HTR-8/SVneo (cell line): ENCODE results near the gene SCRG1.

Source experiments
- DNase-seq: peaks from one replicate; pipeline ENCODE4 v3.0.0; 2011; ENCODE audit warnings: low spot score, mixed read lengths; ENCODE audit not compliant: insufficient read length
- FAIRE-seq: peaks from 2 replicates; lab custom pipeline; 2011; peaks lifted over from hg19 to GRCh38; lab: Jason Lieb, UNC

The SCRG1 gene

DNA sequence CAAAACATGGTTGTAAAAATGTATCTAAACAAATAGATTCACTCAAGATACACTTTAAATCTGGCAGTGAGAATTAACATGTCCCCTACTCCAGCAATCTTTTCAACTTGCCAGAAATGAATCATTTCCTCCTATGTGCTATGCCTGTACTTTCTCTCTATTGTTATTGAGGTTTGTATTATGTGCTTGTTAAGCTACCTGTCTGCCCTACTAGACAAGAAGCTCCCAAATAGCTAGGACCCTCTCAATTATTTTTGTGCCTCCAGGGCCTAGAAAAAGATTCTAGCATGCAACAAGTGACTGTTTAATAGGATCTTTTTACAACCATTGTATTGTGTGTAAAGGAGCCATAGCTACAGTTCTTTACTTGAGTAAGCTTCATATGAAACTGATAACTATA lies 31.6 kb downstream of the SCRG1 start:
- FAIRE-seq (no peak), DNase-seq (no peak)

DNA sequence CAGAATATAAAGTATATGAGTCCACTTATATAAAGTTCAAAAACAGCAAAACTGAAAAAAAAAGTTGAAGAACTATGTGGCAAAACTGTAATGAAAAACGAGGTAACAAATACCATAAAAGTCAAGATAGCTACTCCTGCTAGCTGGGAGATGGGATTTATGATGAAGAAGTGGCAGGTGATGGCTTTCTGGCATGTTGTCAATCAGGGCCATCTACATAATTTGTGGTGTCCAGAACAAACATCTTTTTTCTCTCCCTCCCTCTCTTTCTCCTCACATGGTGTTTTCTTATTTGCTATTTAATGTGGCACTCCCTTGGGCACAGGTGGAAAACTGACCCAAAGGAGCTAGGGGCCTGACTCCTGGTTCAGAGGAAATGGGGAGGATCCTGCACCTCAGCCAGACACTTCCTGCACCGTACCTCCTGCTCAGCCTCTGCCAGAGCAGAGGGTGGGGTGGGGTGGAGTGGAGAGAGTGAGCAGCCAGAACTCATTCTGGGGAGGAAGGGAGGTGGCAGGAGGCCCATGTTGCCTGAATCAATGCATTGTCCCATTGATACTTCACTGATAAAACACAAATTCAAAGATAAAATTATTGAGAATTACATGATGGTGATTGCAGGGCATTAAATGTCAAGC lies 33.4 kb downstream of the SCRG1 start:
- no peak for DNase-seq

DNA sequence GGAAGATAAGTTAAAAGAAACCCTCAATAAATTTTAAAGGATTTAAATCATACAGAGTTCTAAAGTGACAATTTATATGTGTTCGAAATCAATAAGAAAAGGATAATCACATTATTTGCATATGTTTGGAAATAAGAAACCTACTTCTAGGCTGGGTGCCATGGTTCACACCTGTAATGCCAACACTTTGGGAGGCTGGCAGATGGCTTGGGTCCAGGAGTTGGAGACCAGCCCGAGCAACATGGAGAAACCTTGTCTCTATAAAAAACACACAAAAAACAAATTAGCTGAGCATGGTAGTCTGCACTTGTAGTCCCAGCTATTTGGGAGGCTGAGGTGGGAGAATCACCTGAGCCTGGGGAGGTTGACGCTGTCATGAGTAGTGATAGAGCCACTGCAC lies 36.2 kb downstream of the SCRG1 start:
- DNase-seq: no peak
- FAIRE-seq: no peak

More for the DNA sequence above, 33.4 kb downstream of the SCRG1 start:
- FAIRE-seq: no peak

DNA sequence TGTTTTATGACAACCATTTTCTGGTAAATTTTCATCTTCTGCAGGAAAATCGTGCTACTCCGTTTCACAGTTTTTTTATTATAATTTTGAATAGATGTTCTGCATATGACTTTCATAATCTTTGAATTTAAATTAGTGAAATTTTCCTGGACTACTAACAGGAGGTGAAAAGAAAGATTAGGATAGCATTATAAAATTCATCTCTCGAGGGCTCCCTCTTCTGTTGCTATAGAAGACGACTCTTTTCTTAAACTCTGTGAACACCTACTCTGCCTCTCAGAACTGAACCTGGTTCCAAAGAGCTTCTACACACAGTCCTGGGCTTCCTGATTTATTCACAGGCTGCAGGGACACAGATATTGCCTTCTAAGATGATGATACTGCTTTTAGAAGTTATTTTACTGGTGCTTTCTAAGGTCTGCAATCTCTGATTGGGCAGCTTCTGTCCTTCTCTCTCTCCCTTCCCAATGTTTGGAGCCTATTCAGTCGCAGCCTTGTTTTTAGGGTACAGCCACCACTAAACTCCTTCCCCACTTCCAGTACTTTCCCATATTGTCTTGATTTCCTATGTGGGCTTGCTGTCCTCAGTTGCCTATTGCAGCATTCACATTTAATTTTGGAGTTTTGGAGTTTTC lies 38.2 kb downstream of the SCRG1 start:
- FAIRE-seq (no peak), DNase-seq (peak; percentile 19)

DNA sequence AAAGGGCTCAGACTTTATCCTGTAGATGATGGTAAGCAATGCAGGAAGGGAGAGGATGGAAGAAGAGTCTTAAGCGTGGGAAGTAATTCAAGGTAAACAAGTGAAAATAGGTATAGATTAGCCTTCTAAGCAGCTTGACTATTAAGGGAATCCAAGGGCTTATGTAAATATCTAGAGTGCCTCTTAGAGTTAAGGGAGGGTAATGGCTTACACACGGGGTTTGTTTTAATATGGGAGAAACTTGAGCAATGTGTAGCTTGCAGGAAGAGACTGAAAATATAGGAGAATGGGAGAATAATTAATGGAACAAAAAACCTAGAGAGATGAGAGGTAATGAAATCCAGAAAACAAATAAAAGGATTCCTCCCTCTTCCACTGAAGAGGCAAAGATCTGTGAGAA lies 41.0 kb downstream of the SCRG1 start:
- FAIRE-seq (no peak), DNase-seq (no peak)

DNA sequence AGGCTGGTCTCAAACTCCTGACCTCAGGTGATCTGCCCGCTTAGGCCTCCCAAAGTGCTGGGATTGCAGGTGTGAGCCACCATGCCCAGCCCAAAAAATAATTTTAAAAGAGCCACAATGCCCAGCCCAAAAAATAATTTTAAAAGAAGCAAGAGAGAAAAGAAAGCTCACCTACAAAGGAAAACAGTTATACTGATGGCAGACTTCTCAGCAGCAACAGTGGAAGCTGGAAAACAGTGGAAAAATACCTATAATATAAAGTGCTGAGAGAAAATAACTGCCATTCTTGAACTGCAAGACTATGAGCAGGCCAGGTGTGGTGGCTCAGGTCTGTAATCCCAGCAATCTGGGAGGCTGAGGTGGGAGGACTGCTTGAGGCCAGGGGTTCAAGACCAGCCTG lies 51.4 kb downstream of the SCRG1 start:
- FAIRE-seq (peak; percentile 33), DNase-seq (no peak)

DNA sequence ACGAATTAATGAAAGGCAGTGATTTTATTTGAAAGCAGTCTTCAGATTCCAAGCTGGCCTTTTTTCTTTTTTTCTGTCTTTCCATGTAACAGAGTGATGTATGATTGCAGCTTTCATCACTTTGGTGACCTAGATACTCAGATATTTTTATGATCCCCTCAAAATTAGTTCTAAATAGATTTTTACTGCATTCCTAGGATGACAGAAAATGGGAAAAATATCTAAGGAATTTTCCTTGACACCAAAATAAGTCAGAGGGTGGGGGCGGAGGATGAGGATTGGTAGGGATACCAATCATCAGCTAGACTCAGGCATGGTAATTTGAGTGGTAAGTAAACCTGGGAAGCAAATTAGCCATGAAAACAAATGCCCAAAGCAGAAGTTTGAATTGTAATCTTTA lies 52.8 kb downstream of the SCRG1 start:
- FAIRE-seq (peak; percentile 86), DNase-seq (peak; percentile 68)

DNA sequence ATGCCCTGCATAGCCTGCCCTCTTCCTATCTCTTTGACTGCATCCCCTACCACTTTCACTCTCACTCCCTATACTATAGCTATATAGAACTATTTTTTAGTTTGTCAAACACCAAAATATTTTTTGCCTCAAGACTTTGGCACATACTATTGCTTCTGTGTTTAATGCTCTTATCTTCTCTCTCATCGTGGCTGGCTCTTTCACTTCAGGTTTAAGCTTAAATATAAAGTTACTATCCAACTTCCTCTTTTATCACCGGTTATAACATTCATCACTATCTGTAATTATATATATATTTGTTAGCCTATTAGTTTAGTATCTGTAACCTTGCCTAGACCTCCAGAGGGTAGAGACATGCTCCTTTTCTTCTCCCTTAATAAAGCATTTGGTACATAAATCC lies 53.3 kb downstream of the SCRG1 start:
- FAIRE-seq (no peak), DNase-seq (no peak)

DNA sequence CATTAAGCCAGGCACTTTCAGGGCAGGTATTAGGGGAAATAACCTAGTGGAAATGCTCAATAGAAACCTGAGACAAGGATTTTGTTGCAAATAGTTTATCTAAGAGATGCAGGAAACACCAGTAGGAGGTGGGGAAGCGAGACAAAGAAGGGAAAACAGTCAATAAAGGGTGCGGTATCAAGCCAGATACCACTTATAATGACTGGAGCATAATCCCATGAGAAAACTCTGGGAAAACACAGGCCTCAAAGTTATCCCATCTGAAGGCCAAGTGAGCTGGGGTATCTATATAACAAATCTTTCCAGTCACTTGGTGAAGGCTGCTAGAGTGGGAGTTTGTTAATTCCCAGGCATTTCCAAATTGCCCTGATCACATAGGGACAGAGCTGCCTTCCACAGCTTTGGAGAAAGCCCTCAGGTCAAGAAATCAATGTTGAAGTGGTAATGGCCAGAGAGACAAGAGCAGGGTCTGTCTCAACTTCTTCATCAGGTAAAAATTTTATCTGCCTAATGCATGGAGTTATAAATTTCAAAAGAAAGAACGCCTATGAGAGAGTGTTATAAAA lies 55.0 kb downstream of the SCRG1 start:
- DNase-seq: no peak
- no peak for FAIRE-seq

DNA sequence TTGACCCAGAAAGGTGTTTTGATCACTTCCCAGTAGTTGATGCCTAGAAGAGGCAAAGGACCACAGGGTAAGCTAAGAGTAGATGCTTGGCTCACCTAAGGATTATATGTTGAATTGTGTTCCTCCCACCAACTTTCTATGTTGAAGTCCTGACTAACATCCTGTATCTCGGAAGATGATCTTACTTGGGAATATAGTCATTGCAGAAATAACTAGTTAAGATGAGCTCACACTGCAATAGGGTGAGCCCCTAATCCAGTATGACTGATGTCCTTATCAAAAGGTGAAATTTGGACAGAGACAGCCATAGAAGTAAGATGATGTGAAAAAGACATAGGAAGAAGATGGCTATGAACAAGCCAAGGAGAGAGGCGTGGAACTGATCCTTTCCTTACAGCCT lies 61.5 kb downstream of the SCRG1 start:
- FAIRE-seq (no peak), DNase-seq (no peak)

DNA sequence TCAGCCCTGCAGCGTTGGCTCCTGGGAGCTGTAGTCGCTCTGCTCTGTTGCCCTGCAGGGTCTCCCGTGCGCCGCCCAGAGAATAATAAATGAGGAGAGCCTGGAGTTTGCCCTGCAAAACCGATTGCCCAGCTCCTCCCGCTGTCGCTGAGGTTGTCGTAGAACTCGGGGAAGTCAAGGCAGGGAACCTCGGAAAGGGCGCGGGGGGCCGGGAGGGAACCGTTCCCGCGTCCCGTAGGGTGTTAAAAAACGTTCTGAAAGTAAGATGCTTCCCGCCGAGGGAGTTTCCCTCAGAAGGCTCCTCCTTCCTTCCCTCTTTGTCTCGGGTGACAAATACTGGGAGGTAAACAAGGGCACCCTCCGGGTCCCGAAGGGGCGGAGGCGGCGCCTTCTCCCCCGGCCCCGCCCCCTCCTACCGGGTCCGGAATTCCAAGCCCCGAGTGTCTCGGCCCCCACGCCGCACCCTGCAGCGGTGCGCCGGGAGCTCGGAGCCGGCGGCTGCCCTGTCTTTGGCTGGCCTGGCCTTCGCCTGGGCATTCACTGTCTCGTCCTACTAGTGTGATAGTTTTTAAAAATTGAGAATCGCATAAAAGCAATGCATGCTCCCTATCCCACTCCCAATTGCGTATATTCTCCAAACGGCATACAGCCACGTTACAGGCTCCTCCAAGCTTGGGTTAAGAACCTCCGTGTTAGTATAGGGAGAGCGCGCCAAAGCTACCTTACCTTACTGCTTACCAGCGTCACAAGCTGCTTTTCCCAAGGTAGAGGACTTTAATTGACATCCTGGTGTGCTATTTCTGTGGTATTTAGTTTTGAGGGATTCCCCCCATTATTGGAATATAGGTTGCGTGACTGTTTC lies 63.8 kb downstream of the SCRG1 start:
- FAIRE-seq (peak; percentile 66), DNase-seq (peak; percentile 93)
